HepG2 (cell line): Measurements from ENCODE around the gene ZNF226. TPM values are rescaled to one million over a fixed set of nuclear protein-coding genes. Genes with fewer than 3 reads are reported as not detected.
A peak's percentile ranks its signal among the peaks of the same experiment; 100 is the strongest.

Source experiments
- CEBPB ChIP-seq: IDR thresholded peaks from 2 replicates; pipeline ENCODE4 v1.6.1; 2011; ENCODE audit warnings: low read depth, low read length, improper control_type of control experiment, borderline replicate concordance
- CENPX ChIP-seq: sonication (generic); formaldehyde crosslinking; IDR thresholded peaks from 2 replicates; pipeline ENCODE4 v1.9.0; 2021; ENCODE audit warnings: mild to moderate bottlenecking, missing genetic modification reagents, moderate library complexity
- DDIT3 ChIP-seq: sonication (generic); formaldehyde crosslinking; IDR thresholded peaks from 2 replicates; pipeline ENCODE4 v1.4.0; 2020; ENCODE audit warnings: mild to moderate bottlenecking, missing genetic modification reagents
- IRF9 ChIP-seq: sonication (generic); formaldehyde crosslinking; IDR thresholded peaks from 2 replicates; pipeline ENCODE4 v1.8.0; 2022; ENCODE audit warnings: missing genetic modification reagents, mild to moderate bottlenecking, borderline replicate concordance
- KMT2A ChIP-seq: sonication (generic); formaldehyde crosslinking; IDR thresholded peaks from 2 replicates; pipeline ENCODE4 v1.4.0; 2020; ENCODE audit warnings: missing genetic modification reagents
- MEF2D ChIP-seq: sonication (generic); formaldehyde crosslinking; IDR thresholded peaks from 2 replicates; pipeline ENCODE4 v1.5.1; 2020; ENCODE audit warnings: mild to moderate bottlenecking, missing genetic modification reagents
- NFAT5 ChIP-seq: sonication (generic); formaldehyde crosslinking; IDR thresholded peaks from 2 replicates; pipeline ENCODE4 v1.4.0; 2020; ENCODE audit warnings: missing genetic modification reagents
- NPAS2 ChIP-seq: sonication (generic); formaldehyde crosslinking; IDR thresholded peaks from 2 replicates; pipeline ENCODE4 v1.8.0; 2022; ENCODE audit warnings: mild to moderate bottlenecking, missing genetic modification reagents, borderline replicate concordance
- POLR2AphosphoS5 ChIP-seq: IDR thresholded peaks from 2 replicates; pipeline ENCODE4 v1.6.1; 2012; ENCODE audit warnings: low read depth, low read length
- RBAK ChIP-seq: sonication (generic); formaldehyde crosslinking; IDR thresholded peaks from 2 replicates; pipeline ENCODE4 v1.5.1; 2020; ENCODE audit warnings: mild to moderate bottlenecking, missing genetic modification reagents
- SNRNP70 ChIP-seq: fragments of 200-400 bp; formaldehyde crosslinking; IDR thresholded peaks from 2 replicates; pipeline ENCODE4 v1.6.1; 2017; ENCODE audit warnings: mild to moderate bottlenecking, low read depth, low read length, moderate library complexity
- TP53 ChIP-seq: sonication (generic); formaldehyde crosslinking; conservative IDR thresholded peaks from 2 replicates; pipeline ENCODE4 v1.4.0; 2020; ENCODE audit warnings: missing genetic modification reagents
- ZKSCAN1 ChIP-seq: fragments of 150-350 bp; IDR thresholded peaks from 2 replicates; pipeline ENCODE4 v1.6.1; 2014; ENCODE audit warnings: low read length
- ZMAT3 ChIP-seq: sonication (generic); formaldehyde crosslinking; conservative IDR thresholded peaks from 2 replicates; pipeline ENCODE4 v1.7.0; 2021; ENCODE audit warnings: missing genetic modification reagents
- ZNF138 ChIP-seq: sonication (generic); formaldehyde crosslinking; IDR thresholded peaks from 2 replicates; pipeline ENCODE4 v1.5.0; 2020; ENCODE audit warnings: mild to moderate bottlenecking, low read depth, missing genetic modification reagents
- ZNF543 ChIP-seq: sonication (generic); formaldehyde crosslinking; IDR thresholded peaks from 2 replicates; pipeline ENCODE4 v1.4.0; 2020; ENCODE audit warnings: mild to moderate bottlenecking, missing genetic modification reagents
- ZNF569 ChIP-seq: sonication (generic); formaldehyde crosslinking; IDR thresholded peaks from 2 replicates; pipeline ENCODE4 v1.5.0; 2020; ENCODE audit warnings: mild to moderate bottlenecking, missing genetic modification reagents, moderate library complexity, borderline replicate concordance
- ZNF619 ChIP-seq: sonication (generic); formaldehyde crosslinking; IDR thresholded peaks from 2 replicates; pipeline ENCODE4 v1.4.0; 2020; ENCODE audit warnings: mild to moderate bottlenecking, missing genetic modification reagents
- ZNF777 ChIP-seq: sonication (generic); formaldehyde crosslinking; IDR thresholded peaks from 2 replicates; pipeline ENCODE4 v1.4.0; 2020; ENCODE audit warnings: missing genetic modification reagents
- ZSCAN31 ChIP-seq: sonication (generic); formaldehyde crosslinking; IDR thresholded peaks from 2 replicates; pipeline ENCODE4 v1.5.0; 2020; ENCODE audit warnings: low read depth, mild to moderate bottlenecking, missing genetic modification reagents
- ZSCAN9 ChIP-seq: IDR thresholded peaks from 2 replicates; pipeline ENCODE4 v1.6.1; 2016; ENCODE audit warnings: borderline replicate concordance
- polyA plus RNA-seq, 8 experiments: library from polyadenylated mRNA; depleted of rRNA in 3 of 8; stranded (reverse) in 7 of 8; unstranded in 1 of 8; fragments of >200 nt; fragmentation: Illumina TruSeq in 4 of 8; extraction: Trizol in 4 of 8; gene quantifications; 2 replicates each; pipeline versions ENCODE4 v1.2.1 to v1.2.3, GENCODE V29; 2011 to 2016; ENCODE audit warnings: low read depth in 4 of 8, missing spikeins in 1 of 8, mixed read lengths in 1 of 8; ENCODE audit not compliant: insufficient read depth in 1 of 8
- total RNA-seq, 5 experiments: library from RNA; depleted of rRNA; stranded (reverse); fragments of >200 nt; fragmentation: Illumina TruSeq; extraction: Trizol; gene quantifications; 2 replicates each; pipeline ENCODE4 v1.2.3, GENCODE V29; 2016; ENCODE audit warnings: low read depth in 1 of 5
- TF ChIP-seq, protein P1 (sequence below): sonication (generic); formaldehyde crosslinking; IDR thresholded peaks from 2 replicates; pipeline ENCODE4 v1.4.0; 2020; ENCODE audit warnings: missing genetic modification reagents

Gene ZNF226
- total and polyA plus RNA-seq, 2 of the 13 experiments (the other 11 are each of a cell fraction or from before 2014, with no cell fraction given): 8.3 to 16.0 TPM

GRCh38 chr19:44141191-44142058 is 23.5 kb upstream of the ZNF226 start, which contains the start of gene ZNF234 (continued):
- peak; percentile 83 for TF ChIP-seq POLR2AphosphoS5
- TF ChIP-seq NFAT5: no peak
- TF ChIP-seq TP53 (CRISPR knock-in tag): no peak
- TF ChIP-seq ZKSCAN1: no peak
- TF ChIP-seq ZNF569 (CRISPR knock-in tag): no peak
- no peak for TF ChIP-seq ZSCAN31
- TF ChIP-seq ZNF619 (CRISPR knock-in tag): no peak
- TF ChIP-seq, protein P1, sequence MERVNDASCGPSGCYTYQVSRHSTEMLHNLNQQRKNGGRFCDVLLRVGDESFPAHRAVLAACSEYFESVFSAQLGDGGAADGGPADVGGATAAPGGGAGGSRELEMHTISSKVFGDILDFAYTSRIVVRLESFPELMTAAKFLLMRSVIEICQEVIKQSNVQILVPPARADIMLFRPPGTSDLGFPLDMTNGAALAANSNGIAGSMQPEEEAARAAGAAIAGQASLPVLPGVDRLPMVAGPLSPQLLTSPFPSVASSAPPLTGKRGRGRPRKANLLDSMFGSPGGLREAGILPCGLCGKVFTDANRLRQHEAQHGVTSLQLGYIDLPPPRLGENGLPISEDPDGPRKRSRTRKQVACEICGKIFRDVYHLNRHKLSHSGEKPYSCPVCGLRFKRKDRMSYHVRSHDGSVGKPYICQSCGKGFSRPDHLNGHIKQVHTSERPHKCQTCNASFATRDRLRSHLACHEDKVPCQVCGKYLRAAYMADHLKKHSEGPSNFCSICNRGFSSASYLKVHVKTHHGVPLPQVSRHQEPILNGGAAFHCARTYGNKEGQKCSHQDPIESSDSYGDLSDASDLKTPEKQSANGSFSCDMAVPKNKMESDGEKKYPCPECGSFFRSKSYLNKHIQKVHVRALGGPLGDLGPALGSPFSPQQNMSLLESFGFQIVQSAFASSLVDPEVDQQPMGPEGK: peak; percentile 62
- peak; percentile 66; the same call in 1 of the 2 replicates for TF ChIP-seq ZSCAN9 (CRISPR knock-in tag)
- no peak for TF ChIP-seq NPAS2 (CRISPR knock-in tag)
- no peak for TF ChIP-seq ZMAT3 (CRISPR knock-in tag)
- TF ChIP-seq ZNF543 (CRISPR knock-in tag): peak; percentile 65; the same call in 1 of the 2 replicates
- no peak for TF ChIP-seq DDIT3
- TF ChIP-seq MEF2D (CRISPR knock-in tag): peak; percentile 58; the same call in 1 of the 2 replicates
- TF ChIP-seq CENPX: no peak
- no peak for TF ChIP-seq RBAK (CRISPR knock-in tag)
- TF ChIP-seq KMT2A: peak; percentile 77; the same call in 1 of the 2 replicates
- TF ChIP-seq ZNF777 (CRISPR knock-in tag): peak; percentile 48; the same call in 1 of the 2 replicates
- no peak for TF ChIP-seq SNRNP70
- TF ChIP-seq IRF9: peak; percentile 70; the same call in 1 of the 2 replicates
- no peak for TF ChIP-seq CEBPB
- TF ChIP-seq ZNF138 (CRISPR knock-in tag): no peak
